SU-DHL-6 (cell line): ENCODE measurements around the gene PRKAR1B.

Source experiments
- CTCF ChIP-seq: fragments of 200-600 bp; sonication (generic); IDR thresholded peaks from one replicate; pipeline ENCODE4 v1.5.1; 2017; ENCODE audit warnings: antibody characterized with exemption, mild to moderate bottlenecking, low read length, moderate library complexity; ENCODE audit not compliant: insufficient read depth, poor library complexity, severe bottlenecking
- EZH2phosphoT487 ChIP-seq: fragments of 200-600 bp; sonication (generic), shearing (Covaris generic); conservative IDR thresholded peaks from 2 replicates; pipeline ENCODE4 v1.6.1; 2018; ENCODE audit warnings: mild to moderate bottlenecking, antibody characterized with exemption, low read length, moderate library complexity, mixed read lengths

- TF ChIP-seq CTCF (no peak), EZH2phosphoT487 (no peak)
Measured at GRCh38 chr7:499853-500485, 227.1 kb downstream of the PRKAR1B start.
